NCI-H446 treated with DMSO at 0.1 percent for 48 hours (cell line): Measurements from ENCODE around the gene COLQ.

Experiments
- DNase-seq: peaks from one replicate; lab custom pipeline; 2025; lab: John Stamatoyannopoulos, UW

The COLQ gene

DNA sequence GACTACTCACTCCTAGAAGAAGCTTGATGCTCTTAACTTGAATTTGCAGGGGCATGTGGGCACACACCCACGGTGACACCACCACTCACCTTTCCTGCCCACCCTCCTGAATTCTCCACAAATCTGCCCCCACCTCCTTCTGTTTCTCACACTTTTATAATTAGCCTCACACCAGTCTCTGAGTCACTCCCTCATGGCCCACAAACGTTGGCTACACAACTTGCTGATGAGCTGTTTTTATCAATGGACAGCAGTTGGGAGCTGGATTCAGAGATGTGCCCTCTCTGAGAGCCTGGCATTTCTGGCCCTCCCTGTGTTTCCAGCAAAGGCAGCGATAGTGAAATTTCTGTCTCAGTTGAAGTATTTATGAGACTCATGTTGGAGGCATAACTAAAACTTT is 1.3 kb downstream of the COLQ start:
- no peak for DNase-seq

DNA sequence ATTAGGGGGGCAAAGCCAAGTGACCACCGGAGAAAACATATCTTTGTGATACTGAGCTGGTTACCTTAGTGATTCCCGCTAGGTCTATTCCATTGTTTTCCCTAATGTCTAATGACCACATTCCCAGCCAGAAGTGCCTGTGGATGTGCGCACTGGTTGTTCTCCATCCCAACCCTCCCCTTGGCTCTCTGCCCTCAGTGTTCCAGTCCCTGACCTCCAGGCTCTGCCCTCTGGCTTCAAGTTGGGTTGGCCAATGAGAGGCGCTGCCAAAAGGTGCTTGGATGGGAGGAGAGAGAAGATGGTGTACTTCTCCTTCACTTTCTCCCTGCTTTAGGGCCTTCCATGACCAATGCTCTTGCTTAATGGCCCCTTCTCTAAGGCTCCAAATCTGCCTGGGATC is 2.4 kb downstream of the COLQ start:
- DNase-seq: no peak

DNA sequence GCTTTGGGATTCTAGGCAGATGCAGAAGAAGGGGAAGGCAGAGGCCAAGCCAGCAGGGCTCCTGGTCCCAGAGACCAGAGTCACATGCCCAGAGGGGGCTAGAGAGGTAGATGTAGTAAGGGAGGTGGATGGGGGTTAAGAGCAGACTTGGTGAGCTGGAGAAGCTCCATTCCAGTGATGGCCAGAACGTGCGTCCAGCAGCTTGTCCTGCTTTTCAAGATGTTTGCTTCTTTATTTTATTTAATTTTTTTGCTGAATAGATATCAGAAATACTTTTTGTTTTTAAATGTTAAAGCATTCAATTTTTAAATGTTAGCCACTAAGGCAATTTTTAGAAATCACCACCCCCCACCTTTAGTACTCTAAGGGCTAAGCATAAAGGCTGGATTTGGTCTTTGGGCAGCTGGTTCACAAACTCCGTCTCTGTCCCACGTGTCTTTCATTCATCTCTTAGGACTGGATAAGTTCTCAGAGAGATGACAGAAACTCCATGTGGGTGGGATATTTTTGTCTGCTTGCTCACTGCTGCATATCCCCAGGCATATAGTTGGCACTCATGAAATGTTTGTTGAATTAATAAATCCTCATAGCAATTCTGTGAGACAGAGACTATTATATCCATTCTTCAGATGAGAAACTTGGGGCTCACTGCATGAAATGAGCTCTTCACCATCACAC is 6.7 kb downstream of the COLQ start:
- no peak for DNase-seq

- no peak for DNase-seq
Measured at GRCh38 chr3:15513810-15514662, 7.5 kb downstream of the COLQ start.

GRCh38 chr3:15513116-15513515 is 8.4 kb downstream of the COLQ start:
- no peak for DNase-seq

DNA sequence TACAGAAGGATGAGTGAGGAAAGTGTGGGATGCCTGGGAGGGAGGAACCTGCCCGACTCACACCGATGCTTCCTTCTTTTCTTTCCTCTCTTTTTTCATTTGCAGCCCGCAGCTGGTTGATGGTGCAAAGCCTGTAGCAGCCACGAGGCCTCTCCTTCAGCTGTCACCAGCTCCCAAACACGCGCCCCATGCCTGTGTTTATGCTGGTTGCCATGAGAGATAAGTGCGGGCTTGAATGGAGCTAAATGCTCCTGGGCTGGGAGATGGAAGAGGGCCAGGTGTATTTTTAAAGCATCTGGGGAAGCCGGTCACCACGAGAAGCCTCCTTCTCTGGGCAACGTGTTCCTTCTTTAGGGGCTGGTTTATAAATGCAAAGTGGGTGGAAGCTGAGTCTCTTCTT is 9.3 kb downstream of the COLQ start:
- DNase-seq: no peak

DNA sequence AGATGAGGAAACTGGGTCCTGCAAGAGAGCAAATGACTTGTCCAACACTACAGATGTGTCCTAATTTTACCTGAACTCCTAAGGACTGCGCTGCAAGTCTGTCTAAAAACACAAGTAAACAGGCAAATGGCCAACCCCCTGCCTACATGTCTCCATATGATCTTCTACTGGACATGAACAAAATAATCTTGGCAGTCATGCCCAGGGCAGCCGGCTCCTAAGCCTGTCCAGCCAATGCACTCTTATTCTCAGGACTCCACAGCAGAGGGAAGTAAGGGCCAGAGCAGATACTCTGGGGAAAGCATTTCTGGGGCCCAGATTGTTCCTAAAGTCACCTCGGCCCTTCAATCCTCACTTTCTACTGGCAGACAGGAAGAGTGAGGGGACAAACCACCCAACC is 10.3 kb downstream of the COLQ start:
- DNase-seq: no peak

GRCh38 chr3:15510493-15510892 is 11.0 kb downstream of the COLQ start:
- no peak for DNase-seq

DNA sequence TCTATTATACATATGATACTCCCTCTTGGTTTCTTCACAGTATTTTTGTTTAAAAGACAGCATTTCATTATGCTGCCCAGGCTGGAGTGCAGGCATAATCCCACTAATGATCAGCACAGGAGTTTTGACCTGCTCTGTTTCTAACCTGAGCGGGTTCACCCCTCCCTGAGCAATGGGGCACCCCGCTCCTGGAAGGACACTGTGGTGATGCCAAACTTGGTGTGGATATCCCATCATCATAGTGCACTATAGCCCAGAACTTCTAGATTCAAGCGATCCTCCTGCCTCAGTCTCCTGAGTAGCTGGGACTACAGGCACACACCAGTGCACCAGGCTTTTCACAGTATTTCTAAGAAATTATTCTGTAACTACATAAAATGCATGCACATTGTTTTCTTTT is 14.9 kb downstream of the COLQ start:
- DNase-seq: no peak

DNA sequence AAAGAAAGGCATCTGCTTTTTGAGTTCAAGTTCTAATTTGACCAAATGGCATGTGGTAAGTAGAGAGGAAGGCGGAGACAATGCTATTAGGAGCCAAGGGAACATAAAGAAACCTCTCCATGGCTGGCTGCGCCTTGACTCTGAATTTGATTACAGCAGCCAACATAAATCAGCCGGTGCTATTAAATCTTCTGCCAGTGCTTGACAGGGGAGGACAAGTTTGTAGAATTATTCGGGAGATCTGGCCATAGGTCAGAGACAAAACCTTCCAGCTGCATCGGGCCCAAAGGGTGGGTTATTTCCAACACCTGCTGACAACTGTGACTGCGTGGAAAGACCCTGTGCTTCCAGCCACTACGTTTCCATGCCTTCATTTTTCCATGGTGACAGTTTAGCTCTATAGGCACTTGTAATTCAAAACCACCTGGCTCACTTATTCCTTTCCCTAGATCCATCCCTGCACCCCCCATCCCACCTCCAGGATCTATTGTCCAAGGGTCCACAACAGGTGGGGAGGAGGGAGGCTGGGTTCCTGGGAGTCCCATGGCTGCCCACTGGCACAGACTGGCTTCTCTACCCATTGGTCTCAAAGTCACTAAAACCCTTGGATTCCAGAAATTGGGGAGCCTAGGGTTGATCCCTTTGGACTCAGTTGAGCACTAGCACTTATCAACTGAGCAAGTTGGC is 15.9 kb downstream of the COLQ start:
- no peak for DNase-seq

DNA sequence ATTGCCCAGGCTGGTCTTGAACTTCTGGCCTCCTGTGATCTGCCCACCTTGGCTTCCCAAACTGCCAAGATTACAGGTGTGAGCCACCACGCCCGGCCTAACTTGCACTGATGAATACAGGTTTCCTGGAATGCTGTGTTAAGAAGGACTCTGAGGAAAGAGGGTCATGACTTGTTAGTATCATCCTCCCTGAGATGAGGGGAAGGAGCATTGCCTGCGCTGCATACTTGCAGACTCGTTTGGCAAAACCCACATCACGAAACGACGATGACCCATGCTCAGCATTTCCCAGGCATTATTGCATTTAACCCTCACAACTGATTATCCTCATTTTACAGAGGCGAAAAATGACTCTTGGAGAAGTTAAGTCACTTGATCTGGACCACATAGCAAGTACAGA is 18.9 kb downstream of the COLQ start:
- DNase-seq: no peak

GRCh38 chr3:15501126-15501525 is 20.4 kb downstream of the COLQ start:
- DNase-seq: no peak

- DNase-seq: no peak
Measured at GRCh38 chr3:15500107-15500724, 21.3 kb downstream of the COLQ start.

DNA sequence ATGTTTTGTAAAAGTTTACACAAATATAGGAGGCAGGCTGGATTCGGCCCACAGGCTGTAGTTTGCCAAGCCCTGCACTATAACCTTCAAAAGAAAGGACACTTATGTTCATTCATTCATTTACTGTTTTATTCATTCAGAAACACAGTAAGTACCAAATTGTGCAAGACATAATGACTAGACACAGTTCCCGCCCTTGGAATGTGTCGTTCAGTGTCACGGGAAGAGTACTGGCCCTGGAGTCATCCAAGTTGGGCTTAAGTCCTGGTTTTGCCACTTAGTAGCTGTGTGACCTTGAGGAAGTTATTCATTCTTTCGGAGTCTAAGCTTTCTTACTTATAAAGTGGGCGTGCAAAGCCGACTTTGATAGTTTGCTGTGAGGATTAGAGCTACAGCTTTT is 22.0 kb downstream of the COLQ start:
- no peak for DNase-seq

DNA sequence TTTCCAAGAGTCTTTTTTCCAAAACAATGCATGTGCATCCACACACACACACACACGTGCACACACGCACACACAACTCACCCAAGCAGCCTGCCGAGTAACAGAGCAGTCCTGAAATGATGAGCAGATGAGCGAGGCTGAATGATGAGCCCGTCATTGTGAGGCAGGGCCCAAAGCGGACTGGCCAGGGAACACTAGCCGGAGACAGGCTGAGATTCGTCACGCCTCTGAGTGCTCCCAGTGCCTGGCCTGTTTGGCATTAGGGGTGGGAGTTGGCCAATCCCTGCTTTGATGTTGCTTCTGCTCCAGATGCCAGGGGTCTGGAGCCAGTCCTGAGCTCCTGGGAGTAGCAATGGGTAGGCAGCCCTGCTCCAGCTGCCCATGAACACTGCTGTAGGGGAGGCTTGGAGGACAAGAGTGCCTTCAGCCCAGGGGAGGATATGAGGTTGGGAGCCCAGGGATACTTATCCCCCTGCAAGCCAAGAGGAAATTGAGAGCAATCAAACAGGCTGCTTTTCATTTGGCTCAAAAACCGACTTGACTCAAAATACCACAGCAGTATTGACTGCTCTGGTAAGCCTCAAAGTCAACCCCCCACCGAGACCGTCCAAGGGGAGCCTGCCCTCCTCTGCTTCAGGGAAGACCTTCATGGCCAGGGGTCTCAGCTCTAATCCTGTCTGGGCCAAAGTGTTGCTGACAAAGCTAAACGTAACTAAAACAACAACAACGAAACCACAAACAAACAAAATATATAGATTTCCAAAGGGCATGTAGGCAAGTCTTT is 22.9 kb downstream of the COLQ start:
- no peak for DNase-seq

GRCh38 chr3:15497964-15498363 is 23.5 kb downstream of the COLQ start:
- DNase-seq: no peak

- no peak for DNase-seq
Measured at GRCh38 chr3:15496341-15496664, 25.2 kb downstream of the COLQ start.

DNA sequence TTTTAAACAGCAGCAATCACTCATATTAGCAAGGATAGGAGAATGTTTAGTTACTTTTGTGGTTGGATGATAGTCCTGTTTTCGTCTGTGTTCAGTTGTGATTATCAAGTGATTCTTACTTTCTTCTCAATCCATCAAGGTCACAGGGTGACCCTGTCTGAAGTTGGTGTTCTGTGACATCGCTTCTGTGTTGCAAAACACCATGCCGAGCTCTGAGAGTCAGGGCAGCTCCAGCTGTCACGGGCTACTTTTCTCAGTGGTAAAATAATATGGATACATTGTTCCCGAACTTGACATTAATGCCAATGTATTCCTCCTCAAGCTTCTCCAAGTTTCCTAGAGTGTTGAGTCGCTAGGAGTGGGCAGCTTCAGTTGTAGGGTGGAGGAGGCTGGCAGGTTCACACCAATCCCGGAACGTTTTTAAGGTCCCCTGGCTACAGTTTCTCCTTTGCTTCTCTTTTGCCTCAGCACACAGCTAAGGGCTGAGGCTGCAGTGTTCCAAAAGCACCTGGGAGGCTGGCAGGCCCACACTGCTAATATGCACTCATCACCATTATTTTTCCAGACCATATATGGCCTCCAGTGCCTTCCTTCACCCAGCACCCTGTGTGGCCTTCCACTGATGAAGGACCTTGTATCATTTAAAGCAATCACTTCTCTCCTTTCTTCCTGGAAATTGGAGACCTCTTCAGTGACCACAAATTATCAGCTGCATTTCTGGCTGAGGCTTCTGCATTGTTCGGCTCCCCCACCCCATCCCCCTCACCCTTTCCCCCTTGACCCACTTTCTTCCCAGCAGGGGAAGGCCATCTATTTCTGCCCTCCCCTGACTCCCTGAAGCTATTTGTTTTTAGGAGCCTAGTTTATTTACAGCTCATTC is 25.8 kb downstream of the COLQ start:
- no peak for DNase-seq

GRCh38 chr3:15493436-15493835 is 28.1 kb downstream of the COLQ start:
- no peak for DNase-seq

- no peak for DNase-seq
Measured at GRCh38 chr3:15492847-15493360, 28.6 kb downstream of the COLQ start.

GRCh38 chr3:15491143-15491542 is 30.4 kb downstream of the COLQ start:
- DNase-seq: no peak
